ENCODE results near the gene PBX4. TPM values are rescaled to one million over a fixed set of nuclear protein-coding genes. Genes with fewer than 3 reads are reported as not detected.

PBX4 gene
- total and polyA plus RNA-seq, 2 of the 8 experiments (the other 6 are each of a cell fraction or from before 2014, with no cell fraction given): 3.4 to 3.8 TPM

DNA sequence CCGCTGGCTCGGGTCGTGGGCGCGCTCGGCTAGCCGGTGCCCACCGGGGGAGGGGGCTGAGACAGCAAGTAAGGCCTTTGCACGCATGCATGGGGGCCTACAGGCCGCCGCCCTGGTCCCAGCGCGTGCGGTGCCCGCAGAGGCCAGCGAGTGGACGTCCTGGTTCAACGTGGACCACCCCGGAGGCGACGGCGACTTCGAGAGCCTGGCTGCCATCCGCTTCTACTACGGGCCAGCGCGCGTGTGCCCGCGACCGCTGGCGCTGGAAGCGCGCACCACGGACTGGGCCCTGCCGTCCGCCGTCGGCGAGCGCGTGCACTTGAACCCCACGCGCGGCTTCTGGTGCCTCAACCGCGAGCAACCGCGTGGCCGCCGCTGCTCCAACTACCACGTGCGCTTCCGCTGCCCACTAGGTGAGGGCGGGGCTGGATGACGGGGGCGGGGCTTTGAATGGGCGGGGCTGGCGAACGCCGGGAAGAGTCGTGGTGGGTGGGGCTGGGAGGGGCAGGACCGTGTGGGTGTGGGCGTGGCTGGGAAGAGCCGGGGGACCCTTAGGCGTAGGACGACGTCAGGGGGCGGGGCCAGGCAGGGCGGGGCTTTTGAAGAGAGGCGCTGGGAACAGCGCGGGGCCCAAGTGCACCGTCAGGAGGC lies 78.3 kb downstream of the PBX4 start:
- peak overlapping the region; percentile 3 to 55 (median 46); a peak in 5 of 8 replicates for H3K4me3 ChIP-seq (ENCODE audit: extremely low read depth in 1 of 4, insufficient read depth in 2 of 4, low read depth in 3 of 4, low read length in 4 of 4)
- H4K8ac ChIP-seq (ENCODE audit: extremely low read depth, insufficient read depth, low read length): no peak overlapping the region; the same call in 1 of the 2 replicates
- H3K9ac ChIP-seq (replicated peaks in 1 of 4; ENCODE audit: extremely low read depth in 1 of 4, low read depth in 3 of 4, low read length in 3 of 4): no peak overlapping the region
- peaks cover 6 to 26% (median 20%) of the 10 kb centered on the region in 4 experiments for H3K27me3 ChIP-seq (replicated peaks in 1 of 4; ENCODE audit: control insufficient read depth in 3 of 4, extremely low read depth in 1 of 4, insufficient read depth in 3 of 4, low read length in 3 of 4)
- WGBS, 2 experiments (ENCODE audit: extremely low coverage in 1 of 2, insufficient coverage in 1 of 2, insufficient read length in 1 of 2, insufficient replicate concordance in 2 of 2, low coverage in 1 of 2, low lambda C conversion rate in 2 of 2, missing lambda C conversion rate in 1 of 2): 81% methylated on average over 38 of the region's 74 CpGs; no CpG with 5 or more reads in 1 of the 2 experiments
- H3K23ac ChIP-seq (ENCODE audit: insufficient read length): no peak overlapping the region
- FAIRE-seq (no peak), DNase-seq (ENCODE audit: low read depth in 1 of 2, low spot score in 2 of 2) (peak; percentile 81 to 94)
- no peak overlapping the region for H4K5ac ChIP-seq (ENCODE audit: insufficient read length, low read depth, low read length)
- peaks cover 0 to 8% (median 3%) of the 10 kb centered on the region in 4 experiments; a peak in 3 of 7 replicates for H3K4me1 ChIP-seq (replicated peaks in 1 of 4; ENCODE audit: control insufficient read depth in 3 of 4, insufficient read depth in 4 of 4, low read length in 3 of 4)
- peak overlapping the region; percentile 52 to 66 for H3K4me2 ChIP-seq (ENCODE audit: insufficient read depth in 1 of 2, low read depth in 2 of 2, low read length in 2 of 2)
- no peak overlapping the region for H2AFZ ChIP-seq (ENCODE audit: low read length)
- CTCF ChIA-PET (ENCODE audit: partially characterized antibody): interaction anchor here (0.7 to 8.2 kb wide), 7 partner anchors 10 to 178 kb away, joined by 3 to 104 read pairs (median 4); partner anchors contain the start of gene NDUFA13
- POLR2A ChIA-PET (ENCODE audit: partially characterized antibody): interaction anchor here (0.7 to 1.6 kb wide), 4 partner anchors 8 to 110 kb away, joined by 4 to 6 read pairs (median 5); no protein-coding TSS in a partner anchor
- no peaks in the 10 kb centered on the region for H3K36me3 ChIP-seq (ENCODE audit: control insufficient read depth in 2 of 4, insufficient read depth in 4 of 4, low read length in 3 of 4)
- H3K23me2 ChIP-seq (ENCODE audit: low read depth, low read length): peaks cover 9% of the 10 kb centered on the region; the same call in 1 of the 2 replicates
- no peak overlapping the region for H2BK15ac ChIP-seq (ENCODE audit: low read length)
- no peak overlapping the region for H2BK120ac ChIP-seq (replicated peaks; ENCODE audit: low read depth, low read length)
- H2AK5ac ChIP-seq (ENCODE audit: low read depth, low read length): 0 out of 2 replicates have a peak overlapping the region, but pooled peaks have one; percentile 39
- no peak overlapping the region for H3K56ac ChIP-seq (replicated peaks; ENCODE audit: insufficient read length, low read depth, low read length)
- H4K20me1 ChIP-seq (replicated peaks in 1 of 2; ENCODE audit: control insufficient read depth in 1 of 2, insufficient read depth in 2 of 2, low read length in 2 of 2): peaks cover 3% of the 10 kb centered on the region in 2 experiments
- H2BK12ac ChIP-seq (ENCODE audit: low read depth, low read length): 0 out of 2 replicates have a peak overlapping the region, but pooled peaks have one; percentile 27
- no peak overlapping the region for H3K14ac ChIP-seq (ENCODE audit: insufficient read length)
- H4K91ac ChIP-seq (replicated peaks; ENCODE audit: insufficient read length, low read length): no peak overlapping the region
- no peak overlapping the region for H3K27ac ChIP-seq (ENCODE audit: low read depth, low read length)
- H2BK20ac ChIP-seq (ENCODE audit: low read length): no peak overlapping the region
- H3K18ac ChIP-seq (ENCODE audit: extremely low read depth, low read length): no peak overlapping the region
- H2BK5ac ChIP-seq (ENCODE audit: low read depth, low read length): no peak overlapping the region
- H3K4ac ChIP-seq (replicated peaks; ENCODE audit: insufficient read length, low read depth, low read length): no peak overlapping the region
- H3K79me2 ChIP-seq (ENCODE audit: control insufficient read depth in 1 of 2, insufficient read depth in 2 of 2, low read length in 2 of 2): no peaks in the 10 kb centered on the region
- TF ChIP-seq HDAC6 (IDR thresholded peaks at IDR 0.05; ENCODE audit: low read depth, low read length) (no peak), CREB1 (IDR thresholded peaks at IDR 0.05) (peak; percentile 67; the same call in 1 of the 2 replicates), GABPA (IDR thresholded peaks at IDR 0.05; ENCODE audit: borderline replicate concordance, insufficient read depth, low read length) (0 out of 2 replicates have a peak, but pooled peaks have one; percentile 20), SP2 (IDR thresholded peaks at IDR 0.05; ENCODE audit: low read length) (no peak), SAP30 (IDR thresholded peaks at IDR 0.05; ENCODE audit: insufficient read depth, insufficient replicate concordance, low read length) (no peak), KDM1A (IDR thresholded peaks at IDR 0.05; ENCODE audit: borderline replicate concordance, low read length) (no peak)
- TF ChIP-seq, protein P1, sequence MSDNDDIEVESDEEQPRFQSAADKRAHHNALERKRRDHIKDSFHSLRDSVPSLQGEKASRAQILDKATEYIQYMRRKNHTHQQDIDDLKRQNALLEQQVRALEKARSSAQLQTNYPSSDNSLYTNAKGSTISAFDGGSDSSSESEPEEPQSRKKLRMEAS (IDR thresholded peaks at IDR 0.05): peak; percentile 99
- TF ChIP-seq, protein P2, sequence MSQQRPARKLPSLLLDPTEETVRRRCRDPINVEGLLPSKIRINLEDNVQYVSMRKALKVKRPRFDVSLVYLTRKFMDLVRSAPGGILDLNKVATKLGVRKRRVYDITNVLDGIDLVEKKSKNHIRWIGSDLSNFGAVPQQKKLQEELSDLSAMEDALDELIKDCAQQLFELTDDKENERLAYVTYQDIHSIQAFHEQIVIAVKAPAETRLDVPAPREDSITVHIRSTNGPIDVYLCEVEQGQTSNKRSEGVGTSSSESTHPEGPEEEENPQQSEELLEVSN (IDR thresholded peaks at IDR 0.05): peak; percentile 95
- no peaks in the 10 kb centered on the region for H3K79me1 ChIP-seq (ENCODE audit: low read depth, low read length)
- peaks cover 0 to 4% of the 10 kb centered on the region in 2 experiments; a peak in 1 of 4 replicates for H3K9me3 ChIP-seq (ENCODE audit: insufficient read depth in 2 of 2, low read depth in 1 of 2, low read length in 1 of 2)
